Ishikawa (cell line): Measurements from ENCODE around the gene UNC79.

Source experiments
- CEBPB ChIP-seq: IDR thresholded peaks from 2 replicates; pipeline ENCODE4 v1.6.1; 2012
- EP300 ChIP-seq: IDR thresholded peaks from 2 replicates; pipeline ENCODE4 v1.6.1; 2012; ENCODE audit warnings: borderline replicate concordance
- TF ChIP-seq, protein P1 (sequence below): IDR thresholded peaks from 2 replicates; pipeline ENCODE4 v1.6.1; 2012; ENCODE audit warnings: low read depth, mild to moderate bottlenecking

DNA sequence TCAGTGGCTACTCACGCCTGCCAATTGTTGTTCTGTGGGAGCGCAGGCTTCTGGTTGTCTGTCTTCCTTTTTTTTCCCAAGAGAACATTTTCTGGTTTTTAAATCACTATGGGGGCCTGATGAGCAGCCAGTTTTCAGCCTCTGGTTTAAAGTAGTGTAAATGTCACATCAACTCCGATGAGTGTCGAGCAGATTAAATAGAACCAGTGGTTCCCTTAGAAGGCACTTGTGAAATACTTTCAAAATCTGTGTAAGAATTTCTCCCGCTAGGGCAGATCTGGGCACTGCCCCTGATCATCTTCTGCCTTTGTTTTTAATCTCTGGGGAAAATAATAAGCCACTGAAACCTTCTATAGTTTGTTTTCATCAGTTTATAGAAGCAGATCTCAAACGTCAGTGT, 227.1 kb downstream of the UNC79 start:
- TF ChIP-seq, protein P1, sequence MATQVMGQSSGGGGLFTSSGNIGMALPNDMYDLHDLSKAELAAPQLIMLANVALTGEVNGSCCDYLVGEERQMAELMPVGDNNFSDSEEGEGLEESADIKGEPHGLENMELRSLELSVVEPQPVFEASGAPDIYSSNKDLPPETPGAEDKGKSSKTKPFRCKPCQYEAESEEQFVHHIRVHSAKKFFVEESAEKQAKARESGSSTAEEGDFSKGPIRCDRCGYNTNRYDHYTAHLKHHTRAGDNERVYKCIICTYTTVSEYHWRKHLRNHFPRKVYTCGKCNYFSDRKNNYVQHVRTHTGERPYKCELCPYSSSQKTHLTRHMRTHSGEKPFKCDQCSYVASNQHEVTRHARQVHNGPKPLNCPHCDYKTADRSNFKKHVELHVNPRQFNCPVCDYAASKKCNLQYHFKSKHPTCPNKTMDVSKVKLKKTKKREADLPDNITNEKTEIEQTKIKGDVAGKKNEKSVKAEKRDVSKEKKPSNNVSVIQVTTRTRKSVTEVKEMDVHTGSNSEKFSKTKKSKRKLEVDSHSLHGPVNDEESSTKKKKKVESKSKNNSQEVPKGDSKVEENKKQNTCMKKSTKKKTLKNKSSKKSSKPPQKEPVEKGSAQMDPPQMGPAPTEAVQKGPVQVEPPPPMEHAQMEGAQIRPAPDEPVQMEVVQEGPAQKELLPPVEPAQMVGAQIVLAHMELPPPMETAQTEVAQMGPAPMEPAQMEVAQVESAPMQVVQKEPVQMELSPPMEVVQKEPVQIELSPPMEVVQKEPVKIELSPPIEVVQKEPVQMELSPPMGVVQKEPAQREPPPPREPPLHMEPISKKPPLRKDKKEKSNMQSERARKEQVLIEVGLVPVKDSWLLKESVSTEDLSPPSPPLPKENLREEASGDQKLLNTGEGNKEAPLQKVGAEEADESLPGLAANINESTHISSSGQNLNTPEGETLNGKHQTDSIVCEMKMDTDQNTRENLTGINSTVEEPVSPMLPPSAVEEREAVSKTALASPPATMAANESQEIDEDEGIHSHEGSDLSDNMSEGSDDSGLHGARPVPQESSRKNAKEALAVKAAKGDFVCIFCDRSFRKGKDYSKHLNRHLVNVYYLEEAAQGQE: no peak
- TF ChIP-seq CEBPB (no peak), EP300 (no peak)
